Skeletal muscle satellite cell (primary cell): ENCODE data around the gene S100A1. TPM values are rescaled to one million over a fixed set of nuclear protein-coding genes. Genes with fewer than 3 reads are reported as not detected.
"Not testable (repeated sequence)": the region's sequence is repeated elsewhere in the genome, so short reads cannot be mapped to it uniquely, and the experiment has no call there.

Experiments
- H3K27me3 ChIP-seq: 2 replicates; pipeline ENCODE4 v1.7.0; 2013; ENCODE audit warnings: low read length; ENCODE audit not compliant: control insufficient read depth, insufficient read depth
- H3K36me3 ChIP-seq: 2 replicates; pipeline ENCODE4 v1.7.0; 2013; ENCODE audit warnings: mild to moderate bottlenecking, control low read depth, low read length; ENCODE audit not compliant: insufficient read depth
- H3K4me1 ChIP-seq: 2 replicates; pipeline ENCODE4 v1.7.0; 2013; ENCODE audit warnings: low read length; ENCODE audit not compliant: control insufficient read depth, insufficient read depth
- H3K4me2 ChIP-seq: 2 replicates; pipeline ENCODE4 v1.7.0; 2013; ENCODE audit warnings: mild to moderate bottlenecking, low read length
- H3K4me3 ChIP-seq: 2 replicates; pipeline ENCODE4 v1.7.0; 2013; ENCODE audit warnings: low read length
- H3K9ac ChIP-seq: 2 replicates; pipeline ENCODE4 v1.7.0; 2013; ENCODE audit warnings: mild to moderate bottlenecking, low read depth, low read length, moderate library complexity
- H3K9me3 ChIP-seq: replicated peaks from 2 replicates; pipeline ENCODE4 v1.7.0; 2013; ENCODE audit warnings: mild to moderate bottlenecking, control low read depth, low read length
- total RNA-seq: library from RNA; depleted of rRNA; stranded (reverse); fragments of >200 nt; gene quantifications from 2 replicates; pipeline ENCODE4 v1.2.3, GENCODE V29; 2012; rRNA removed

The S100A1 gene
- total RNA-seq: not detected in 2 replicates

DNA sequence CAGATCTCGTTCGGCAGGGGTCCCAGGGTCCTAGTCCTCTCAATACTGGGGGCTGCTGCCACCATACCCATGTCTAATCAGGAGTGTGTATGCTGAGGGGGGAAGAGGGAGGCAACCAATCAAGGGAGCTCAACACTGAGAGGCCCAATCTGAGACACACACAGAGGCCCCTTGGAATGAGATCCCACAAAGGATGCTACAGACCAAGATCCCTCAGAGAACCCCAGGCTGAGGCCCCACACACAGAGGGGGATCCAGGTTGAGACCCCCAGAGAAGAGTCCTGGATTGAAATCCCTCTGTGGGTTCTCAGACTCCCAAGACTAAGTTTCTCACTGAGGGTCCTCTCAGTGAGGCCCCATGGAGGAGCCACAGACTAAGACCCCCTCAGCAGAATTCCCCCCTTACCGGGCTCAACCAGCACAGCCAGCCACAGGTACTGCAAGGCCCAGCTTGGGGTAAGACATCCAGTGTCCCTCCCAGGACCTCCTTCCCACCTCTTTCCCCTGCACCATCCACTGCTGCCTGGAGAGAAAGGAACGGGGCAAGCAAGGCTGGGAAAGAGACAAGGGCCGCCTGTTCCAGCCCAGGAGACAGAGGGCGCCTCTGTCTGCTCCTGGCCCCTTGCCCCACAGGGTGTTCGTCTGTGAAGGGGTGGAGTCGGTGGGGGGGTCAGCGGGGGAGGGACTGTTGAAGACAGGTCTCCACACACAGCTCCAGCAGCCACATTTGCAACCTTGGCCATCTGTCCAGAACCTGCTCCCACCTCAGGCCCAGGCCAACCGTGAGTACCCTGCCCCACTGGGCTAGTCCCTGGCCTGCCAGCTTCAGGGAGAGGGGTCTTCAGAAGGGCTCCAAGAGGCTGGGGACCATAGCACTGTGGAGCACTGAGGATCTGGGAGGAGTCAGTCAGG is at the start of gene S100A1:
S100A1 (plus strand) TSS at position 720 of the 912 bp plus-strand sequence. CDS start 2,088 bp downstream, outside the sequence.
- Histone ChIP-seq H3K4me1 (peaks cover 49% of the 10 kb centered on the region), H3K9me3 (no peaks in the 10 kb centered on the region), H3K4me2 (peak within 1 kb of the TSS; percentile 92), H3K9ac (peak within 1 kb of the TSS; percentile 92), H3K36me3 (peaks cover 18% of the 10 kb centered on the region), H3K27me3 (no peaks in the 10 kb centered on the region), H3K4me3 (peak within 1 kb of the TSS; percentile 81)

DNA sequence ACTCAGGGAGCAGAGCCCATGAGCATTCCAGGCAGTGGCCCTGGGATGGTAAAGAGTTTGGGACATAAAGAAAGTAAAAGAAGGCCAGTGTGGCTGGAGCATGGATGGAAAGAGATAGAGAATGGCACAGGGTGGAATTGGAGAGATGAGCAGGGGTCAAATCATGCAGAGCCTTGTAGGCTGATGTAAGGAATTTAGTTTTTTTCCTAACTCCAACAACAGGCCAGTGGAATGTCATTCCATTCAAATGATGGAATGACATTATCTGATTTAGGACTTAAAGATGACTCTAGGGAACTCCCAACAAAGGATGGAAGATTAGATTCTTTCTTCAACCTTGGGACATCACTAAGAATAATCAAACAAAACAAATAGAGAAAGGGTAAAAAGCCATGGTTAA is 49.7 kb upstream of the S100A1 start:
- Histone ChIP-seq H3K4me3 (no peak overlapping the region), H3K27me3 (no peaks in the 10 kb centered on the region), H3K9ac (no peak overlapping the region), H3K4me2 (no peak overlapping the region), H3K36me3 (no peaks in the 10 kb centered on the region), H3K9me3 (no peaks in the 10 kb centered on the region), H3K4me1 (peaks cover 15% of the 10 kb centered on the region)

DNA sequence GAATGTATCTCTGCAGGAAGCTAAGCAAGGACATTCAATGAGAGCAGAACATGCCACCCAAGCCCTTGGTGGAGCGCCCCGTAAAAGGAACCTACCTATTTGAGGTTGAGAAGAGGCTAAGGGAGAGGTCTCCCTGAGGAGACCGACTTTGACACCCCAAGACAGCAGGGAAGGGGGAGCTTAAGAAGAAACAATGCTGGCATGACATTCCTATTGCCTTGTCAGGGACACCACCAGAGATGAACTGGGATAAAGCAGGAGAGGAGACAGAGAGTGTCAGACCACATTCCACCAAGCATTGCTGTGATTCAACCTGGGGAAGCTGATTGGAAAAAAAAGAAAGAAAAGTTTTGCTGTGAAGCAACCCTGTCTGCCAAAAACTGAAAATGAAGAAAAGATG is 49.3 kb upstream of the S100A1 start:
- no peak overlapping the region for H3K9ac ChIP-seq
- H3K4me3 ChIP-seq: no peak overlapping the region
- peaks cover 16% of the 10 kb centered on the region for H3K4me1 ChIP-seq
- H3K9me3 ChIP-seq: no peaks in the 10 kb centered on the region
- H3K36me3 ChIP-seq: no peaks in the 10 kb centered on the region
- no peak overlapping the region for H3K4me2 ChIP-seq
- H3K27me3 ChIP-seq: no peaks in the 10 kb centered on the region

DNA sequence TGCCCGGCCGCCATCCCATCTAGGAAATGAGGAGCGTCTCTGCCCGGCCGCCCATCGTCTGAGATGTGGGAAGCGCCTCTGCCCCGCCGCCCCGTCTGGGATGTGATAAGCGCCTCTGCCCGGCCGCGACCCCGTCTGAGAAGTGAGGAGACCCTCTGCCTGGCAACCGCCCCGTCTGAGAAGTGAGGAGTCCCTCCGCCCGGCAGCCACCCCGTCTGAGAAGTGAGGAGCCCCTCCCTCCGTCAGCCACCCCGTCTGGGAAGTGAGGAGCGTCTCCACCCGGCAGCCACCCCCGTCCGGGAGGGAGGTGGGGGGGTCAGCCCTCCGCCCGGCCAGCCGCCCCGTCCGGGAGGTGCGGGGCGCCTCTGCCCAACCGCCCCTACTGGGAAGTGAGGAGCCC is 45.4 kb upstream of the S100A1 start:
- H3K4me1 ChIP-seq: peaks cover 16% of the 10 kb centered on the region
- not testable (repeated sequence) for H3K4me3 ChIP-seq, H3K36me3 ChIP-seq, H3K4me2 ChIP-seq, H3K9ac ChIP-seq, H3K9me3 ChIP-seq, H3K27me3 ChIP-seq

DNA sequence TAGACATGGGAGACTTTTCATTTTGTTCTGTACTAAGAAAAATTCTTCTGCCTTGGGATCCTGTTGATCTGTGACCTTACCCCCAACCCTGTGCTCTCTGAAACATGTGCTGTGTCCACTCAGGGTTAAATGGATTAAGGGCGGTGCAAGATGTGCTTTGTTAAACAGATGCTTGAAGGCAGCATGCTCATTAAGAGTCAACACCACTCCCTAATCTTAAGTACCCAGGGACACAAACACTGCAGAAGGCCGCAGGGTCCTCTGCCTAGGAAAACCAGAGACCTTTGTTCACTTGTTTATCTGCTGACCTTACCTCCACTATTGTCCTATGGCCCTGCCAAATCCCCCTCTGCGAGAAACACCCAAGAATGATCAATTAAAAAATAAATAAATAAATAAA is 44.7 kb upstream of the S100A1 start:
- H3K36me3 ChIP-seq, H3K4me3 ChIP-seq, H3K27me3 ChIP-seq, H3K9me3 ChIP-seq, H3K9ac ChIP-seq, H3K4me2 ChIP-seq, H3K4me1 ChIP-seq: not testable (repeated sequence)

DNA sequence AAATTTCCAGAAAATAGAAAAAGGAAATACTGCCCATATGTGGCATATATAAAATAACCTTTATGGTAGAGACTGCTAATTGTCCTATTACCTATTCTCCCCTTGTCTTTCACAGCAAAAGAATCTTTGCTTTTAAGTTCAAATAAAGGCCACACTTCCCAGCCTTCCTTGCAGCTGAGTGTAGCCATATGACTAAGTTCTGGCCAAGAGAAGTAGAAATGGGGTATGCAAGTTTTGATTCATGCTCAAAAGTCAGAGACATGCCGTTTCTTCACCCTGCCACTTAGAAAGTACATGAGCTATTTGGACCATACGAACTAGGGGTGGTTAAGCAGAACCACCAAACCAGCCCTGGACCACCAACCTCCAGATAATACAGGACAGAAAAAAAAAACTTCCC is 44.3 kb upstream of the S100A1 start:
- no peaks in the 10 kb centered on the region for H3K36me3 ChIP-seq
- H3K9ac ChIP-seq: no peak overlapping the region
- no peaks in the 10 kb centered on the region for H3K27me3 ChIP-seq
- no peak overlapping the region for H3K4me2 ChIP-seq
- H3K4me1 ChIP-seq: peaks cover 5% of the 10 kb centered on the region
- no peak overlapping the region for H3K4me3 ChIP-seq
- no peaks in the 10 kb centered on the region for H3K9me3 ChIP-seq

DNA sequence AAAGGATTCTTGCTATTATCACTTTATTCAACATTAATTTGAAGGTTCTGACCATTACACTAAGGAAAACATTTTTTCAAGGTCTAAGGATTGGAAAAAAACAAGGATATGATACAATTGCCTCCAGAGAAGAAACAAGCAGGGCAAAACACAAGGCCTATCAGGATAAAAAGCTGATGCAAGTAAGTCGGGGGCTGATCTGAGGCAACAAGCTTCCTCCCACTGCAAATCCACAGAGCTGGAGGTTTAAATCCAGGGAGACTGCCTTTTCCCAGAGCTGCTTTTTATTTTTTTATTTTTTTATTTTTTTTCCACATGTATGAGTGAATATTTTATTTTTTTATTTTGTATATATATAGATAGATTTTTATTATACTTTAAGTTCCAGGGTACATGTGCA is 43.2 kb upstream of the S100A1 start:
- Histone ChIP-seq H3K4me2 (no peak overlapping the region), H3K36me3 (no peaks in the 10 kb centered on the region), H3K9ac (no peak overlapping the region), H3K4me1 (peaks cover 5% of the 10 kb centered on the region), H3K27me3 (no peaks in the 10 kb centered on the region), H3K4me3 (no peak overlapping the region), H3K9me3 (no peaks in the 10 kb centered on the region)

DNA sequence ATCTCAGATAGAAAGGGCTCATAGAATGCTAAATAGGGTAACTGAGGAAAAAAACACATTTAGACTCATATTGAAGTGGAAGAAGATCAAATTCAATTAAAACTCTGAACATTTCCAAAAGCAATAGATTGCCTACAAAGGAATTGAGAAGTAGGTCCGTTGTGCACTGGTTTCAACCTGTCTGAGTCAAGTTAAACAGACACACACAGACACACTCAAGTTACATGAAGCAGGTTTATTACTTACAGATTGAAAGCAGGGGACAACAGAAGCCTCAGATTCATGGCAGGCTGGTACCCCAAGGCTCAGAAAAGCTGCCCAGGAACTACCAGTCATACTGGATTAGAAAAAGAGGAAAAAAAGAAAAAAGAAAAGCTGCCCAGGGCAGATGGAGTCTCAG is 41.9 kb upstream of the S100A1 start:
- H3K36me3 ChIP-seq: no peaks in the 10 kb centered on the region
- H3K9me3 ChIP-seq: no peaks in the 10 kb centered on the region
- peaks cover 5% of the 10 kb centered on the region for H3K4me1 ChIP-seq

DNA sequence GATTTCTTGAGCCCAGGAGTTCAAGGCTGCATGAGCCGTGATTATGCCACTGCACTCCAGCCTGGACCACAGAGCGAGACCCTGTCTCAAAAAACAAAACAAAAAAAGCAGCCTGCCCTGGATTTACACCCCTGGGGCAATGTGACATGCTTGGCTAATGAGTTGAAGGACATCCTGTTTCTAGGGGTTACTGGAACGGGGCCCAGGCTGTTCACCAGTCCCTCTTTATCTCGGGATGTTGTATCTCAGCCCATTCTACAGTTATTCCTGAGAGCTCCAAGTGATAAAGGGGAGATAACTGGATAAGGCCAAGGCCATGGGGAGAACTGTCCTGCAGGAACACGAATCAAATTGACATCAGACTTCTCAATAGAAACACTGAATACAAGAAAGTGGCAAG is 40.9 kb upstream of the S100A1 start:
- no peaks in the 10 kb centered on the region for H3K36me3 ChIP-seq
- no peak overlapping the region for H3K4me2 ChIP-seq
- H3K27me3 ChIP-seq: no peaks in the 10 kb centered on the region
- no peaks in the 10 kb centered on the region for H3K9me3 ChIP-seq
- no peak overlapping the region for H3K4me3 ChIP-seq
- peaks cover 5% of the 10 kb centered on the region for H3K4me1 ChIP-seq
- H3K9ac ChIP-seq: no peak overlapping the region

More for the DNA sequence above, 41.9 kb upstream of the S100A1 start:
- no peak overlapping the region for H3K4me3 ChIP-seq
- H3K27me3 ChIP-seq: no peaks in the 10 kb centered on the region
- H3K9ac ChIP-seq: no peak overlapping the region
- no peak overlapping the region for H3K4me2 ChIP-seq

DNA sequence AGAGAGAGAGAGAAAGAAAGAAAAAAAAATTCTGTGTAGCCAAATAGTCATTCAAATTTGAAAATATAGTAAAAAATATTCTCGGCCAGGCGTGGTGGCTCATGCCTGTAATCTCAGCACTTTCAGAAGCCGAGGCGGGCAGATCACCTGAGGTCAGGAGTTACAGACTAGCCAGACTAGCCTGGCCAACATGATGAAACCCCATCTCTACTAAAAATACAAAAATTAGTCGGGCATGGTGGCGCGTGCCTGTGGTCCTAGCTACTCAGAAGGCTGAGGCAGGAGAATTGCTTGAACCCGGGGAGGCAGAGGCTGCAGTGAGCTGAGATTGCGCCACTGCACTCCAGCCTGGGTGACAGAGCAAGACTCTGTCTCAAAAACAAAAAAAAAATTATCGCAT is 40.2 kb upstream of the S100A1 start:
- not testable (repeated sequence) for H3K4me2 ChIP-seq, H3K9ac ChIP-seq, H3K4me3 ChIP-seq, H3K4me1 ChIP-seq, H3K36me3 ChIP-seq, H3K9me3 ChIP-seq, H3K27me3 ChIP-seq

DNA sequence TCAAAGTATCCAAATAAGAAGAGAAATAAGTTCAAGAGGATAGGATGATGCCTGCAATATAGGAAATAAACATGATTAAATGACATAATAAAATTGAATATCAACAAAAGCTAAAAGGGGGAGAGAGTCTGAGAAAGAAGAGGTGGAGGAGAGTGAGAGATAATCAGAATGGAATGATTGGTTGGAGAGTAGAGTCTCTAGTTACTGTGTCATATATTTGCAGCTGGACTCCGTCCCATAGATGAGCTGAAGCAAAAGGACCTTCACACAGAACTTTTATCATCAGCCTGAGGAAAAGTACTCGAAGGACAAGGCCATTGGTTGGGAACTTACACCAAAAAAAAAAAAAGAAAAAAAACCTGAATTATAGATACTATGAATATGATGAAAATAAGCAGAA is 39.8 kb upstream of the S100A1 start:
- Histone ChIP-seq H3K4me3 (no peak overlapping the region), H3K9ac (no peak overlapping the region), H3K4me1 (peaks cover 5% of the 10 kb centered on the region), H3K9me3 (no peaks in the 10 kb centered on the region), H3K27me3 (no peaks in the 10 kb centered on the region), H3K36me3 (no peaks in the 10 kb centered on the region), H3K4me2 (no peak overlapping the region)

DNA sequence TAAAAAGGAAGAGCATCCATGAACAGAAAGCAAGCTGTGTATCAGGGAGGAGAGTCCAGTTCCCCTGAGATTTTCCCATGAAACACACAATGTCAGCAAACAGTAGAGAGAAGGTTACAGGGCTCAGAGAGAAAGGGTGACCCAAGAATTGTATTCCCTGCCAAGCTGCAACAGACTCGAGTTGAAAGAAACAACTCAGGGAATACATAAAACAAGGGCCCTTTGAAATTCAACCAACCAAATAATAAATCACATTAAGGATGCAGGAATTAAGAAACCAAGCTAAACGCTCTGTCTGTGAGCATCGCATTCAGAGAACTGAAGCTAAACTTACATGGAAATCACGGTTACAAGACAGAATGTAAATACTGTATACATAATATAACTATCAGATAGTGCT is 35.5 kb upstream of the S100A1 start:
- no peaks in the 10 kb centered on the region for H3K27me3 ChIP-seq
- no peak overlapping the region for H3K4me3 ChIP-seq
- H3K9me3 ChIP-seq: no peaks in the 10 kb centered on the region
- peaks cover 10% of the 10 kb centered on the region for H3K4me1 ChIP-seq
- H3K4me2 ChIP-seq: no peak overlapping the region
- no peak overlapping the region for H3K9ac ChIP-seq
- no peaks in the 10 kb centered on the region for H3K36me3 ChIP-seq
